Hepatocyte (in vitro differentiated cells): ENCODE results near the gene PLEKHA7. TPM values are rescaled to one million over a fixed set of nuclear protein-coding genes. Genes with fewer than 3 reads are reported as not detected.

Source experiments
- DNase-seq: peaks from one replicate; pipeline ENCODE4 v3.0.0-alpha.2; 2016; ENCODE audit warnings: low spot score
- H2AFZ ChIP-seq: fragments of 200-600 bp; sonication (generic); 2 replicates; pipeline ENCODE4 v1.6.0; 2016; ENCODE audit warnings: antibody characterized with exemption, mild to moderate bottlenecking
- H3K27ac ChIP-seq: fragments of 200-600 bp; sonication (generic); 2 replicates; pipeline ENCODE4 v1.5.1; 2016; ENCODE audit warnings: mild to moderate bottlenecking
- H3K27me3 ChIP-seq: fragments of 200-600 bp; sonication (generic); 2 replicates; pipeline ENCODE4 v1.6.1; 2016
- H3K36me3 ChIP-seq: fragments of 200-600 bp; sonication (generic); replicated peaks from 2 replicates; pipeline ENCODE4 v1.5.1; 2016; ENCODE audit warnings: low read depth; ENCODE audit not compliant: insufficient read depth
- H3K4me1 ChIP-seq: fragments of 200-600 bp; sonication (generic); 2 replicates; pipeline ENCODE4 v1.5.1; 2016; ENCODE audit warnings: mild to moderate bottlenecking, moderate library complexity; ENCODE audit not compliant: insufficient read depth
- H3K4me2 ChIP-seq: fragments of 200-600 bp; sonication (generic); 2 replicates; pipeline ENCODE4 v1.6.0; 2016
- H3K4me3 ChIP-seq: fragments of 200-600 bp; sonication (generic); 2 replicates; pipeline ENCODE4 v1.5.1; 2016; ENCODE audit warnings: mild to moderate bottlenecking
- H3K79me2 ChIP-seq: fragments of 200-600 bp; sonication (generic); 2 replicates; pipeline ENCODE4 v1.6.0; 2017; ENCODE audit warnings: mild to moderate bottlenecking
- H3K9me2 ChIP-seq: fragments of 200-600 bp; sonication (generic); replicated peaks from 2 replicates; pipeline ENCODE4 v1.6.0; 2017; ENCODE audit warnings: mild to moderate bottlenecking; ENCODE audit not compliant: insufficient read depth
- H3K9me3 ChIP-seq: fragments of 200-600 bp; sonication (generic); 2 replicates; pipeline ENCODE4 v1.5.1; 2016; ENCODE audit warnings: low read depth, mild to moderate bottlenecking
- H4K20me1 ChIP-seq: fragments of 200-600 bp; sonication (generic); 2 replicates; pipeline ENCODE4 v1.6.0; 2016; ENCODE audit warnings: mild to moderate bottlenecking; ENCODE audit not compliant: insufficient read depth, poor library complexity, severe bottlenecking
- CTCF ChIP-seq: fragments of 200-600 bp; sonication (generic); IDR thresholded peaks from 2 replicates; pipeline ENCODE4 v1.5.1; 2016; ENCODE audit warnings: antibody characterized with exemption, mild to moderate bottlenecking; ENCODE audit not compliant: poor library complexity
- EZH2 ChIP-seq: fragments of 200-600 bp; sonication (generic); IDR thresholded peaks from 2 replicates; pipeline ENCODE4 v1.6.1; 2016; ENCODE audit warnings: antibody characterized with exemption, mild to moderate bottlenecking, borderline replicate concordance
- EZH2phosphoT487 ChIP-seq: fragments of 200-600 bp; sonication (generic); IDR thresholded peaks from one replicate; pipeline ENCODE4 v1.6.1; 2018; ENCODE audit warnings: antibody characterized with exemption, mild to moderate bottlenecking, low read depth, moderate library complexity; ENCODE audit not compliant: unreplicated experiment, severe bottlenecking
- WGBS: methylation state at CpG from one replicate; pipeline ENCODE4 v1.1.6; 2016; ENCODE audit warnings: low lambda C conversion rate; ENCODE audit errors: missing lambda C conversion rate; 5-methylcytosine and 5-hydroxymethylcytosine counted together
- polyA plus RNA-seq: library from polyadenylated mRNA; unstranded; fragments of >200 nt; fragmentation: Nextera tagmentation; extraction: Ambion mirVana; gene quantifications from 2 replicates; pipeline ENCODE4 v1.2.1, GENCODE V29; 2016
- total RNA-seq: library from RNA; depleted of rRNA; stranded (reverse); fragments of >200 nt; gene quantifications from 2 replicates; pipeline ENCODE4 v1.2.3, GENCODE V29; 2014

PLEKHA7 gene
- total and polyA plus RNA-seq, 2 experiments from 2014 or later: 16.7 to 35.6 TPM

DNA sequence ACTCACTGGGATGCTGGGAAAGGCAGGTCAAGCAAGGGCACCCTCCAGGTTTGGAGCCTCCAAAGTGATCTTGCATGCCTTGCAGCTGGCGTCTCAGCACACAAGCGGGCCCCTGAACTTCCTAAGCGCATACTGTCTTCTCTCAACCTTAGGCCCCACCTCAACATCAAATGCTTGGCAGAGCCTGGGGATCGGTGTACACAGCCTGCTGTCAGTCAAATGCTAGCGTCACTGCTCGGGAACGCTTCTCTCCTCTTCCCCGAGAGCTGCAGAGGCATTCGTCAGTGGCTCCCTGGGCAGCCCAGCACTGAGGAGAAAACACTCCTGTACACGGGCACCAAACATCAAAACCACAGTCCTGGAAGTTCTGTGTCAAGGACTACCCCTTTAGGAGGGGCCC is 150.8 kb downstream of the PLEKHA7 start:
- Histone ChIP-seq H3K36me3 (no peaks in the 10 kb centered on the region), H3K27me3 (no peaks in the 10 kb centered on the region), H2AFZ (no peak overlapping the region), H3K4me3 (no peak overlapping the region), H3K4me2 (peak overlapping the region; percentile 20), H4K20me1 (no peaks in the 10 kb centered on the region), H3K9me3 (no peaks in the 10 kb centered on the region), H3K79me2 (peaks cover 29% of the 10 kb centered on the region), H3K27ac (peak overlapping the region; percentile 63), H3K9me2 (no peaks in the 10 kb centered on the region), H3K4me1 (peaks cover 6% of the 10 kb centered on the region)
- TF ChIP-seq EZH2phosphoT487 (no peak), EZH2 (no peak), CTCF (no peak)
- peak; percentile 66 for DNase-seq
- 41% methylated on average over 10 of the region's 10 CpGs for WGBS

GRCh38 chr11:16862726-16863125 is 151.5 kb downstream of the PLEKHA7 start:
- Histone ChIP-seq H4K20me1 (no peaks in the 10 kb centered on the region), H3K4me1 (peaks cover 6% of the 10 kb centered on the region), H3K79me2 (peaks cover 32% of the 10 kb centered on the region), H2AFZ (no peak overlapping the region), H3K4me3 (no peak overlapping the region), H3K9me3 (no peaks in the 10 kb centered on the region), H3K36me3 (no peaks in the 10 kb centered on the region), H3K4me2 (peak overlapping the region; percentile 20), H3K27ac (peak overlapping the region; percentile 12), H3K27me3 (no peaks in the 10 kb centered on the region), H3K9me2 (no peaks in the 10 kb centered on the region)
- DNase-seq: no peak
- TF ChIP-seq EZH2 (no peak), CTCF (no peak), EZH2phosphoT487 (no peak)
- WGBS: 76% methylated on average over 3 of the region's 3 CpGs

GRCh38 chr11:16861862-16862261 is 152.4 kb downstream of the PLEKHA7 start:
- Histone ChIP-seq H3K27me3 (no peaks in the 10 kb centered on the region), H3K4me1 (peaks cover 6% of the 10 kb centered on the region), H3K4me3 (no peak overlapping the region), H3K4me2 (no peak overlapping the region), H3K27ac (no peak overlapping the region), H3K79me2 (peaks cover 32% of the 10 kb centered on the region), H3K9me2 (no peaks in the 10 kb centered on the region), H4K20me1 (no peaks in the 10 kb centered on the region), H2AFZ (no peak overlapping the region), H3K9me3 (no peaks in the 10 kb centered on the region), H3K36me3 (no peaks in the 10 kb centered on the region)
- no peak for DNase-seq
- WGBS: 73% methylated on average over 3 of the region's 3 CpGs
- TF ChIP-seq EZH2phosphoT487 (no peak), EZH2 (no peak), CTCF (no peak)

- H3K27ac ChIP-seq: no peak overlapping the region
- DNase-seq: no peak
- no peak overlapping the region for H2AFZ ChIP-seq
- H3K9me3 ChIP-seq: no peaks in the 10 kb centered on the region
- H3K4me2 ChIP-seq: no peak overlapping the region
- no peaks in the 10 kb centered on the region for H4K20me1 ChIP-seq
- TF ChIP-seq EZH2phosphoT487 (no peak), CTCF (no peak), EZH2 (no peak)
- peaks cover 6% of the 10 kb centered on the region for H3K4me1 ChIP-seq
- H3K9me2 ChIP-seq: no peaks in the 10 kb centered on the region
- H3K36me3 ChIP-seq: no peaks in the 10 kb centered on the region
- no peak overlapping the region for H3K4me3 ChIP-seq
- H3K27me3 ChIP-seq: no peaks in the 10 kb centered on the region
- WGBS: 80% methylated on average over 1 of the region's 1 CpG
- peaks cover 30% of the 10 kb centered on the region for H3K79me2 ChIP-seq
Measured at GRCh38 chr11:16860617-16861016, 153.6 kb downstream of the PLEKHA7 start.
